Sigmoid colon (tissue), 7 donors: ENCODE results near the gene VWA3B. TPM values are rescaled to one million over a fixed set of nuclear protein-coding genes. Genes with fewer than 3 reads are reported as not detected.

Experiments
- DNase-seq: peaks from one replicate; pipeline ENCODE4 v3.0.0-alpha.2; 2019
- H3K27ac ChIP-seq, 4 donors: fragments of 200-600 bp; sonication (generic); one replicate each; pipeline ENCODE4 v1.5.1; 2016 to 2019; ENCODE audit warnings: mild to moderate bottlenecking in 1 of 4
- H3K27me3 ChIP-seq, 3 donors: fragments of 200-600 bp; sonication (generic); one replicate each; pipeline ENCODE4 v1.5.1; 2019; ENCODE audit warnings: mild to moderate bottlenecking in 1 of 3
- H3K36me3 ChIP-seq, 4 donors: fragments of 200-600 bp; sonication (generic); one replicate each; pipeline ENCODE4 v1.5.1; 2016 to 2019
- H3K4me1 ChIP-seq, 4 donors: fragments of 200-600 bp; sonication (generic); one replicate each; pipeline ENCODE4 v1.5.1; 2017 to 2019
- H3K4me3 ChIP-seq, 4 donors: fragments of 200-600 bp; sonication (generic); one replicate each; pipeline ENCODE4 v1.5.1; 2017 to 2019; ENCODE audit warnings: mild to moderate bottlenecking in 2 of 4, moderate library complexity in 1 of 4
- H3K9me3 ChIP-seq, 4 donors: fragments of 200-600 bp in 3 of 4; sonication (generic) in 3 of 4; one replicate each; pipeline versions ENCODE4 v1.5.1 to v1.6.1; 2013 to 2019
- CTCF ChIP-seq, 4 experiments: fragments of 450-650 bp in 3 of 4; fragments of 200-600 bp in 1 of 4; IDR thresholded peaks; one replicate each; pipeline ENCODE4 v1.5.1; 2016 to 2019; ENCODE audit warnings: antibody characterized with exemption in 4 of 4, mild to moderate bottlenecking in 3 of 4, moderate library complexity in 2 of 4
- EP300 ChIP-seq, 4 donors: sonication (generic); formaldehyde crosslinking; IDR thresholded peaks; one replicate each; pipeline ENCODE4 v1.6.1; 2017; ENCODE audit warnings: antibody characterized with exemption in 4 of 4
- POLR2A ChIP-seq, 2 donors: fragments of 450-650 bp; IDR thresholded peaks; one replicate each; pipeline ENCODE4 v1.6.1; 2016; ENCODE audit warnings: antibody characterized with exemption in 2 of 2, mild to moderate bottlenecking in 2 of 2, moderate library complexity in 2 of 2
- POLR2AphosphoS5 ChIP-seq, 4 donors: sonication (generic); formaldehyde crosslinking; IDR thresholded peaks; one replicate each; pipeline ENCODE4 v1.6.1; 2017; ENCODE audit warnings: antibody characterized with exemption in 4 of 4
- WGBS, 2 donors: extraction: QIAGEN DNeasy Blood & Tissue Kit; methylation state at CpG; one replicate each; pipeline ENCODE4 v1.1.7; 2013; 5-methylcytosine and 5-hydroxymethylcytosine counted together
- intact Hi-C: fragments of 100-400 bp; cut with DNase I; formaldehyde crosslinking; loops from one replicate; pipeline ENCODE4 v1.15.1; 2023
- polyA plus RNA-seq, 3 donors: library from polyadenylated mRNA; stranded (reverse); fragments of 200-250 nt; gene quantifications; one replicate each; pipeline ENCODE4 v1.2.3, GENCODE V29; 2013
- total RNA-seq, 4 donors: library from RNA; depleted of rRNA; stranded (reverse); fragments of >200 nt; gene quantifications; one replicate each; pipeline ENCODE4 v1.1.0, GENCODE V29; 2016
- donor health status: healthy with polysubstance abuse.
- donor health status: Bipolar disorder and iron deficiency.
- donor health status: healthy.

VWA3B gene
- total and polyA plus RNA-seq, 7 donors: 0.55 to 1.4 (median 1.2) TPM; not detected in 3

- TF ChIP-seq CTCF (IDR thresholded peaks at IDR 0.05): no peak
- TF ChIP-seq POLR2A (IDR thresholded peaks at IDR 0.05): no peak
- no peak for TF ChIP-seq EP300 (IDR thresholded peaks at IDR 0.05)
- TF ChIP-seq POLR2AphosphoS5 (IDR thresholded peaks at IDR 0.05): no peak
- H3K27ac ChIP-seq: peak overlapping the region in 1 of 4 donors; percentile 49
These were observed 248.3 kb downstream of the VWA3B start for GRCh38 chr2:98335271-98335670.

GRCh38 chr2:98341241-98341640 is 254.3 kb downstream of the VWA3B start:
- DNase-seq: no peak
- Histone ChIP-seq H3K27me3 (peaks cover 1 to 25% (median 6%) of the 10 kb centered on the region in 3 donors), H3K27ac (no peak overlapping the region), H3K36me3 (no peaks in the 10 kb centered on the region), H3K4me3 (no peak overlapping the region), H3K9me3 (no peaks in the 10 kb centered on the region), H3K4me1 (peaks cover 0 to 4% (median 3%) of the 10 kb centered on the region in 4 donors)
- intact Hi-C loops: no loop called here
- WGBS, 2 donors: 94 to 96% methylated on average over 2 of the region's 2 CpGs
- TF ChIP-seq EP300 (IDR thresholded peaks at IDR 0.05) (no peak), CTCF (IDR thresholded peaks at IDR 0.05) (no peak), POLR2AphosphoS5 (IDR thresholded peaks at IDR 0.05) (no peak), POLR2A (IDR thresholded peaks at IDR 0.05) (no peak)

More at GRCh38 chr2:98335271-98335670, 248.3 kb downstream of the VWA3B start:
- intact Hi-C loops: no loop called here
- H3K4me1 ChIP-seq: peaks cover 0 to 17% (median 13%) of the 10 kb centered on the region in 4 donors
- H3K4me3 ChIP-seq: no peak overlapping the region
- H3K9me3 ChIP-seq: no peaks in the 10 kb centered on the region
- no peaks in the 10 kb centered on the region for H3K27me3 ChIP-seq
- DNase-seq: no peak
- 84 to 89% methylated on average over 3 of the region's 3 CpGs for WGBS, 2 donors
- no peaks in the 10 kb centered on the region for H3K36me3 ChIP-seq

- H3K4me1 ChIP-seq: peaks cover 0 to 17% (median 15%) of the 10 kb centered on the region in 4 donors
- intact Hi-C loops: no loop called here
- H3K4me3 ChIP-seq: no peak overlapping the region
- WGBS, 2 donors: 36 to 66% methylated on average over 3 of the region's 3 CpGs
- peaks cover 22 to 46% (median 27%) of the 10 kb centered on the region in 3 donors for H3K27me3 ChIP-seq
- H3K27ac ChIP-seq: no peak overlapping the region
- DNase-seq: no peak
- no peaks in the 10 kb centered on the region for H3K9me3 ChIP-seq
- no peaks in the 10 kb centered on the region for H3K36me3 ChIP-seq
- TF ChIP-seq EP300 (IDR thresholded peaks at IDR 0.05) (no peak), CTCF (IDR thresholded peaks at IDR 0.05) (no peak), POLR2A (IDR thresholded peaks at IDR 0.05) (no peak), POLR2AphosphoS5 (IDR thresholded peaks at IDR 0.05) (no peak)
These were observed 256.3 kb downstream of the VWA3B start for GRCh38 chr2:98343285-98343684.

- no peak for DNase-seq
- peak within 1 kb of the TSS; percentile 18 to 37 (median 30) for H3K4me3 ChIP-seq
- peaks cover 0 to 5% (median 0%) of the 10 kb centered on the region in 4 donors for H3K9me3 ChIP-seq
- TF ChIP-seq EP300 (IDR thresholded peaks at IDR 0.05) (no peak), CTCF (IDR thresholded peaks at IDR 0.05) (no peak), POLR2A (IDR thresholded peaks at IDR 0.05) (no peak), POLR2AphosphoS5 (IDR thresholded peaks at IDR 0.05) (no peak)
- WGBS, 2 donors: 6 to 15% methylated on average over 72 of the region's 72 CpGs
- peaks cover 0 to 17% (median 15%) of the 10 kb centered on the region in 4 donors for H3K4me1 ChIP-seq
- intact Hi-C loops: no loop called here
- peak within 1 kb of the TSS in 2 of 4 donors; percentile 3 to 37 for H3K27ac ChIP-seq
- H3K36me3 ChIP-seq: no peaks in the 10 kb centered on the region
- H3K27me3 ChIP-seq: peaks cover 23 to 72% (median 42%) of the 10 kb centered on the region in 3 donors
These were observed 259.6 kb downstream of the VWA3B start, which contains the start of gene CNGA3 for GRCh38 chr2:98346311-98347236. TSS of gene CNGA3 (plus strand) at chr2:98346456. CDS start at chr2:98369976, 23,520 bp downstream.
